GM18907 (cell line): ENCODE results near the gene CUTA.
"Not testable (repeated sequence)": the region's sequence is repeated elsewhere in the genome, so short reads cannot be mapped to it uniquely, and the experiment has no call there.

Source experiments
- ATAC-seq: cut with Tn5 transposase; IDR thresholded peaks from one replicate; pipeline ENCODE4 v1.9.1; 2021; ENCODE audit warnings: mild to moderate bottlenecking, moderate library complexity; ENCODE audit not compliant: unreplicated experiment

The CUTA gene

DNA sequence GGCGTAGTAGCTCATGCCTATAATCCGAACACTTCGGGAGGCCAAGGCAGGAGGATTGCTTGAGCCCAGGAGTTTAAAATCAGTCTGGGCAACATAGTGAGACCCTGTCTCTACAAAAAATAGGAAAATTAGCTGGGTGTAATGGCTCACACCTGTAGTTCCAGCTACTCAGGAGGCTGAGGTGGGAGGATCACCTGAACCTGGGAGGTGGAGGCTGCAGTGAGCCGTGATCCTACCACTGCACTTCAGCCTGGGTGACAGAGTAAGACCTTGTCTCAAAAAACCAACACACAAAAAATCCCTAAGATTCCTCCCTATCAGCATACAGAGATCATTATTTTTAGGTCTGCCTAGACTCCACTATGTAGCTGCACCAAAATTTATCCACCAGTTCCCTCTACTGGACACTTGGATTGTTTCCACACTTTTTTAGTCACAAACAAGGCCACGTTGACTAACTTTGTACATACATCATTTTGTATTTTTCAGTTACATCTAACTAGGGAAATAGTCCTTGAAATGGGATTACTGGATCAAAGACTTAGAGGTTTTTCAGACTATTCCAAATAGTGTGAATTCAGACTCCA, 10.7 kb downstream of the CUTA start:
- no peak for ATAC-seq

DNA sequence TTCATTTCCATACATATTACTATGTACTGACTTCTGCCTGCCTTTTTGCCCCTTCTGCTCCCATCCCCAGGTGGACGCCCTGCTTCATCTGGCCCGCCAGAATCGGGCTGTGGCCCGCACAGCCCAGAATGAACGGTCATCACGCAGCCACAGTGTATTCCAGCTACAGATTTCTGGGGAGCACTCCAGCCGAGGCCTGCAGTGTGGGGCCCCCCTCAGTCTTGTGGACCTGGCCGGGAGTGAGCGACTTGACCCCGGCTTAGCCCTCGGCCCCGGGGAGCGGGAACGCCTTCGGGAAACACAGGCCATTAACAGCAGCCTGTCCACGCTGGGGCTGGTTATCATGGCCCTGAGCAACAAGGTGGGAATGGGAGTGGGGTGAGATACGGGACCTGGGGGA, 11.8 kb downstream of the CUTA start:
- ATAC-seq, result no peak

DNA sequence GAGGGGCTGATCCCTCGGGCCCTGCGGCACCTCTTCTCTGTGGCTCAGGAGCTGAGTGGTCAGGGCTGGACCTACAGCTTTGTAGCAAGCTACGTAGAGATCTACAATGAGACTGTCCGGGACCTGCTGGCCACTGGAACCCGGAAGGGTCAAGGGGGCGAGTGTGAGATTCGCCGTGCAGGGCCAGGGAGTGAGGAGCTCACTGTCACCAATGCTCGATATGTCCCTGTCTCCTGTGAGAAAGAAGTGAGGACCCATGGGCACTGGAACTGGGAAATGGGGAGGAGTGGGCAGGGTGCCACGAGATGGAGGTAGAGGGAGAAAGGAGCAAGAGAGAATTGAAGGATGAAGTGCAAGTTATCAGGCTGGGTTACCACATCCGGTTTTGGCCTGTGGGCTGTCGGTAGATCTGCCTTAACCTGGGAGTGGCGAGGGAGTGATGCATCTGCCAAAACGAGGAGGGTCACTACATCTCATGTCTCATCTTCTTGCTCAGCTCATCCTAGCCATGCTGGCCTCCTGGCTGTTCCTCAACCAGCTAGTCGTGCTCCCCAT, 12.4 kb downstream of the CUTA start:
- no peak for ATAC-seq

DNA sequence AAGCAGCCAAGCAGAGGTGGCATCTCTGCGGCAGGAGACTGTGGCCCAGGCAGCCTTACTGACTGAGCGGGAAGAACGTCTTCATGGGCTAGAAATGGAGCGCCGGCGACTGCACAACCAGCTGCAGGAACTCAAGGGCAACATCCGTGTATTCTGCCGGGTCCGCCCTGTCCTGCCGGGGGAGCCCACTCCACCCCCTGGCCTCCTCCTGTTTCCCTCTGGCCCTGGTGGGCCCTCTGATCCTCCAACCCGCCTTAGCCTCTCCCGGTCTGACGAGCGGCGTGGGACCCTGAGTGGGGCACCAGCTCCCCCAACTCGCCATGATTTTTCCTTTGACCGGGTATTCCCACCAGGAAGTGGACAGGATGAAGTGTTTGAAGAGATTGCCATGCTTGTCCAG, 13.0 kb downstream of the CUTA start:
- ATAC-seq, result no peak

DNA sequence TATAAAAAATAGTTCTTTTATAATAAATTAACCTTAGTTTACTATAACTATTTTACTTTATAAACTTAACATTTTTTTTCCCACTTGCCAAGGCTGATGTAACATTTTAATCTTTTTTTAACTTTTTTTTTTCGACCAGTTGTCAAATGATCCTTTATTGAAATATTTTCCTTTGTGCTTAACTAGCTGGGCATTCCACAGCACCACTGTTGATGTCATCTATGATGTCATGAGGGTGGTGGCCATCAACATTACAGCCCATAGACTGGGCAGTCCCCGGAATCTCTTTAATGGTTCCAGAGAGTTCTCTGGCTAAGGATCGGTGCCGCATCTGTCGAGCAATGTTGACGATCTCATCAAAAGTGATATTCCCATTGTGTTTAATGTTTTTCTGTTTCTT, 18.0 kb downstream of the CUTA start:
- ATAC-seq, result not testable (repeated sequence)

DNA sequence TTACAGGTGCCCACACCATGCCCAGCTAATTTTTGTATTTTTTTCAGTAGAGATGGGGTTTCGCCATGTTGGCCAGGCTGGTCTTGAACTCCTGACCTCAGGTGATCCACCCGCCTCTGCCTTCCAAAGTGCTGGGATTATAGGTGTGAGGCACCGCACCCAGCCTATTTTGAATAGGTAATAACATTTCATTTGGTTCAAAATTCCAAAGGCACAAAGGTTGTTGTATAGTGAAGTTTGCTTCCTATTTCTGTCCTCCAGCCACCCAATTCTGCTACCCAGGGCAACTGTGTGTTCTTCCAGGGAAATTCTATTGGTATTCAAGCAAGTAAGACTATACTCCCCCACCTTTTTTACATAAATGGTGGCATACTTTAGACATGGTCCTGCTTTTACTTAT, 19.3 kb downstream of the CUTA start:
- not testable (repeated sequence) for ATAC-seq

DNA sequence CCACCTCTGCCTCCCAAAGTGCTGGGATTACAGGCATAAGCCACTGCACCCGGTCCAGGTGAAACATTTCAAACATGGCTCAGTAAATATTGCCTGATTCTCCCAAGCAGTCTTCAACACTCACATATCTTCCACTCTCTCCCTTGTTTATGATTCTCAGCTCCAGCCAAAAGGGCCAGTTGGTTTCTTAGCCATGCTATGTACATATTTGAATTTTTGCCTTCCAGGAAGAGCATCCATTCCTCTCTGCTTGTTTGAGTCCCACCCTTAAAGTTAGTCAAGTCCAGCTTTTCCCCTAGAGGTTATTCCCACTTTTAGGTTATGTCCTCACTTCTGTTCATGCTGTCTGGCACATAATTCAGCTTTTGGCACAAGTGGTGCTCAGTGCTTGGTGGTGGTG, 20.4 kb downstream of the CUTA start:
- ATAC-seq, result no peak

DNA sequence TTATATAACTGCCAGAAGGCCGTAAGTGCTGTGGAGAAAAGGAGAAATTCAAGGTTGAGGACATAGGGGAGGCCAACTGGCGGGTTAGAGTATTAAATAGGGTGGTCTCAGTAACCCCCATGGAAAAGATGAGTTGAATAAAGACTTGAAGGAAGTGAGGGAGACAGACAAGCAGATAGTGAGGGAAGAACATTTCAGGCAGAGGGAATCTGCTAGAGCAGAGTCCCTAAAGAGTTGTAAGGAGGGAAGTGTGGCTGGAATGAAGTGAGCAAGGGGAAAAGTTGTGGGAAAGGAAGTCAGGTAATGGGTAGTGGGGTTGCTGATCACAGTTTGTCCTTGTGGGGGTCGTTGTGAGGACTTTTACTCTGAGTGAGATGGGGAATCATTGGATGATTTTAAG, 24.9 kb downstream of the CUTA start:
- ATAC-seq, result no peak

DNA sequence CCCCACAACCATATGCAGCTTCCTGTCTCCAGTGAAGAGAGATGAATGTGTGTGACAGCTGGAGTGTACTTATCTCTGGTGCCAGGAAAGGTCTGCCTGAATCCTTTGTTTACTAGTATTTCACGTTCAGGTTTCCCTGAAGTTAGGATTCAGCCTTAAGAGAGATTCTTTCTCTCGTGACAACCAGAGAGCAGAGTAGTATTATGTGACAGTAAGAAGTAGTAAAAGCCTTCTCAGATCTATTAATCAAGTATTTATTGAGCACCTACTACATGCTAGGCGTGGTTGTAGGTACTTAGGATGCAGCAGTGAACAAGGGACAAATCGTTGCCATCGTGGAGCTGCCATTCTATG, 25.3 kb downstream of the CUTA start:
- no peak for ATAC-seq

DNA sequence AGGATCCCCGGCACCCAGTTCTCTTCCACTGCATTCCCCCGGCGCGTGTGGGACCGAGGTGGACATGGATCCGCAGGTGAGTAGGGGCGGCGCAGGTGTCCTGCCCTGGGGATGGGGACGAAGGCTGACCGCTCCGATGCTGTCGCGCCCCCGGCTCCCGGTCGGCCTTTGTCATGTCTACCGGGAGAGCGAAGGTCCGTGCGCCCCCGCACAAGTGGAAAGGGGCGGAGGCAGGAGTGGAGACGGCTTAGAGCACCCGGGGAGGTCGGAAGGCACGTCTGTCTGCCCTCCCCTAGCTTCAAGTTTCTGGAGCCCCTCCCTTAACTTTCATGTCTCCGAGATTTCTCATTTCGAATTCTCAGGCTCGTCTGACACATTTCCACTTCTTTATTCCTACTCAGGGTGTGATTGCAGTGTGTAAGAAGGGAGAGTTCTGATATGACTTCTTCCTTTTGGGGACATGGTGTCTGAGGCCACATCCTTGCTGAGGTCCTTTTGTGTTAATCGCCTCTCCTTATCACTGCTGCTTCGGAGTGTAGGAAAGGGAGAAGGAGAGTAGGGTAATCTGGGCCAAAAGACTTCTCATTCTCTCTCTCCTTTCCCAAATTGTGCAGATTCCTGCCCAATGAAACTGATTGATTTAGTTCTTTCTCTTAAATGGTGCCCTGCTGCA, 25.8 kb downstream of the CUTA start:
- ATAC-seq, result peak; percentile 25

DNA sequence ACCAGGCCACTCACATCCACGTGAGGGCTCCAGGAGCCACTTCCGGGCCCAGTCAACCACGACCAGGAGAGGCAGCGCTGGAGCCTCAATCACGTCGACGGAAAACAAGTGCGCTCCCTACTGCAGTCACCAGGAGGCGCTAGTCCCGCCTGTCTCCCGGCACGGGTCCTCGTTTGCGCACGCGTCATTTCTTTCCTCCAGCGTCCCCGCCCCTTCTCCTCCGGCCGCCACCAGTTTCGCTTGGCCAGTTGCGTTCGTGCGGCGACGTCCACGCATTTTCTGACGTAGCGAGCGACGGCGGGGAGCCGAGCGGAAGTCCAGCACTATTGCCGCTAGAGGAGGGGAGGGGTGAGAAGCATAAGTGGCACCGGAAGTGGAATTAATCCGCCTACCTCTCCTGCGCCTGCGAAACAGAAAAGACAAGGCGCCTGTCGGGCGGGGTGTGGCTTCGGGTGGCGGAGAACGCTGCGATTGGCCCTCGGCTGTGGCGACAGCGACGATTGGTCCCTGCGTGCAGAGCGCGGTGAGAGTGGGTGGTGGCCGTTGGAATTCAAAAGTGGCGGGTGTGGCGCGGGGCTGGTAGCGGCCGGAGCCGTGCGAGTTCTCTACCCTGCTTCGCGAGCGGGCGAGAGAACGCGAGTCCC, 26.5 kb downstream of the CUTA start, which contains the start of gene KIFC1:
TSS of gene KIFC1 (plus strand) at position 546 of the 644 bp plus-strand sequence. CDS start 163 bp downstream, outside the sequence.
- peak; percentile 88 for ATAC-seq

DNA sequence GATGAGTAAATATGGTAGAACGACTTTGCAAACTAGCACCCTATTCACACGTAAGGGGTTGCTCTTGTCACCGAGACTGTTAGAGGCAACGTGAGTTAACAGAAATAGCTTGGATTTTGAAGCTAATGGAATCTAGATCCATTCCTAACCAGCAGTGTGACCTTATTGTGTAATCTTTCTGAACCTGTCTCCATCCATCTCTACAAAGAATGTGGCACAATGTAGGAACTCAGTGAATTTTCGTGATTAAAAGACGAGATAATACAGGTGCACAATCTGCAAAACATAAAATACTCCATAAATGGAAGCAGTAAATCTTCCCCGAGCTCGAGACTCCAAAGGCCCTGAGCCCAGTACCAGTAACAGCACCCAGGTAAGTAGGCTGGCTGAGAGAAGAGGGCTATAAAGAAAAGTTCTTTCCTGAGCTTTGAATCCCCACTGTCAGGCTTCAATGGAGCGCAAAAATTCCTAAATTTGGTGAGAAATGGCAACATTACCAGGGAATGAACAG, 27.1 kb downstream of the CUTA start:
- no peak for ATAC-seq

DNA sequence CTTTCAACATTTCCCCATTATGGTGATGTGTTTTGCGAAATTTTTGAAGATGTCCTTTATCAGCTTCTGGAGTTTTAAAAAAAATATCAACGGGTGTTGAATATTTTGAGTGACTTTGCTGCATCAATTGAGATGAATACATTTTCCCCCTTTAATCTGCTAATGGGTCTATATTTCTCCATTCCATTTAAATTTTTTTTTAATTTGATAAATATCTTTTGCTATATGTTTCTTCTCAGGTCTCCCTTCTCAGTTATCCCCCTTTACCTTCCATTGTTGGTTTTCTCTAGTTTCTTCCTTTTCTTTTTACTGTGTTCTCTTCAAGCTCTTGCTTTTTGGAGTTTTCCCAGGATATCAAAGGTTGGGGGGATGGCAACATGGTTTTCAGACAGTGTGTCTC, 27.7 kb downstream of the CUTA start:
- no peak for ATAC-seq

DNA sequence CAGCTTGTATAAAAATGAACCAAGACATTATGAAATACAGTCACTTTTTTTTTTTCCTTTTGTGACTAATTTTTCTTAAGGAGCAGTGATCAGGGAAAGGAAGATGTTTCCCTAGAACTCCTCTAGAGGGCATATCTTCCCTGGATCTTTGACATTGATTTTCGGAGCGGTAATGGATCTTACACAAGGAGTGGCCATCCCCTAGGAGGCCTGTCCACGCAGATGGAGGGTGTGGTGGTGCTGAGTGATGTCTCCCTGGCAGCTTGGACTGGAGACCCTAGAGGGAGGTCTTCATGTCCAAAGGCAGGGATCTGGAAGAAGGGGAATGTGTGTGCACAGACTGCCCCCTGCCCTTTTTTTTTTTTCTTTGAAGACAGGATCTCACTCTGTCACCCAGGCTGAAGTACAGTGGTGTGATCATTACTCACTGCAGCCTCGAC, 33.3 kb downstream of the CUTA start:
- ATAC-seq, result no peak

DNA sequence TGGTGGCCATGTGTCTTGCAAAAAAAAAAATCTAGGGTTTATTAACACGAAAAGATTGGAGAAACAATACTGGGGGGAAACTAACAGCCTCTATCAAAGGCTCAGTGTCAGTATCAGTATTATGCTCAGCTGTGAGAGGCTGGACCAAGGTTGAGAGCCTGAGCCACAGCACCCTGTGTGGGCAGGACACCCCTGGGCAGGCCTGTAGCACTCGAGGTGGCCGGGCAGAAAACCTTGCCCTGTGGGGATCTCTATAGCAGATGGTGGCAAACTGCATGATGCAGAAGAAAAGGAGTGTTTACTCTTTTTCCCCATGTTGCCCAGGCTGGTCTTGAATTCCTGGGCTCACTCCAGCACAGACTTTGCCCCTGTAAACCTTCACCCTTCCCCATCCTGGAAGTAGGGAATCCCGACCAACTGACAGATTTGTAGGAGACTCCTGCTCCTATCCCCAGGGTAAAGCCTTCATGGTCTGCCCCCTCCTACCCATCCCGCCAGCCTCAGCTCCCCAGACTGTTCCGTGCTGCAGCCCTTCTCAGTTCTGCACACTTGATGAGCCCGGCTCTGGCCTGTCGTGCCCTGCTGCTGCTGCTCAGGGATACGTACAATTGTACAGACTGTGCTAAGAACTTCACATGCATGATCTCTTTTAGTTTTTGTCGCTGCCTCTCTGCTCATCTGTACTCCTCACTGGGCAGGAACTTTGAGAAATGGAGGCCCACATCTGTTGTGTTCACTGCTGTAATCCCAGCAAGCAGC, 34.3 kb downstream of the CUTA start:
- no peak for ATAC-seq

DNA sequence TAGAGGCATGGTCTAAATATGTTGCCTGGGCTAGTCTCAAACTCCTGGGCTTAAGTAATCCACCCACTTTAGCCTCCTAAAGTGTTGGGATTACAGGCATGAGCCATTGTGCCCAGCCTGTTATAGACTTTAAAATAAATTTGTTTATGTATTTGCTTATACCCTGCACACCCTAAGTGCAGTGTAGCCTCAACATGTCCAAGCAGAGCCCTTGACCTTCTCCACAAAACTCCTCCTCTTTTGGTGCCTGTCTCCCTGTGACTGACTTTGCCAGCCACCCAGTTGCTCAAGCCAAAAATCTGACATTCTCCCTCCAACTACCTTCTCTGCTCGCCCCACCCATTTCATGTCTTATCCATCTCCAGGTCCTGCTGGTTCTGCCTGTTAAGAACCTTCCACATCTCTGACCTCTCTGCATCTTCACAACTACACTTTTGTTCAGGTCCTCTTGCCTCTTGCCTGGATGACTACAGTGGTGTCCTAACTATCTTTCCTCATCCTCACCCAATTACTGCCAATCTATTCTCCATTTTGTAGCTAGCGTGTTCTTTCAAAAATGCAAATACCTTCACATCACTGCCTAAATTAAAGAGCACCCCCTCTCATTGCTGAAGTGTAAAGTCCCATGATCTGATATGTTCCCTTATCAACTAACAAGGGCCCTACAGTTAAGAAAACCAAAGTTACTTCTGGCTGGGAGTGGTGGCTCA, 37.5 kb downstream of the CUTA start:
- ATAC-seq, result no peak

DNA sequence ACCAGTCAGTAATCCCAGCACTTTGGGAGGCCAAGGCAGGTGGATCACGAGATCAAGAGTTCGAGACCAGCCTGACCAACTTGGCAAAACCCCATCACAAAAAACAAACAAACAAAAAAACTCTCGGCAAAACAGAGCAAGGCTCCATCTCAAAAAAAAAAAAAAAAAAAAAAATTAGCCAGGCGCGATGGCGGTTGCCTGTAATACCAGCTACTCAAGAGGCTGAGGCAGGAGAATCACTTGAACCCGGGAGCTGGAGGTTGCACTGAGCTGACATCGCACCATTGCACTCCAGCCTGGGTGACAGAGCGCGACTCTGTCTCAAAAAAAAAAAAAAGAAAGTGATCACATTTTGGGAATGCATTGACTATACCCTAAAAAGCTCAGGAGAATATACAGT, 38.7 kb downstream of the CUTA start:
- not testable (repeated sequence) for ATAC-seq

DNA sequence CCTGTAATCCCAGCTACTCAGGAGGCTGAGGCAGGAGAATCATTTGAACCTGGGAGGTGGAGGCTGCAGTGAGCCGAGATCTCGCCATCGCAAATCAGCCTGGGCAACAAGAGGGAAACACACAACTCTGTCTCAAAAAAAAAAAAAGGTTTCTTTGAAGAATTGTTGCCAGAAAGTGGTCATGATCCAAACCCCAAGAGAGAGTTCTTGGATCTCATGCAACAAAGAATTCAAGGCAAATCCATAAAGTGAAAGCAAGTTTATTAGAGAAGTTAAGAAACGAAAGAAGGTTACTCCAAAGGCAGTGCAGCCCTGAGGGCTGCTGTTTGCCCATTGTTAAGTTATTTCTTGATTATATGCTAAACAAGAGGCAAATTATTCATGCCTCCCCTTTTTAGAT, 40.7 kb downstream of the CUTA start:
- no peak for ATAC-seq

DNA sequence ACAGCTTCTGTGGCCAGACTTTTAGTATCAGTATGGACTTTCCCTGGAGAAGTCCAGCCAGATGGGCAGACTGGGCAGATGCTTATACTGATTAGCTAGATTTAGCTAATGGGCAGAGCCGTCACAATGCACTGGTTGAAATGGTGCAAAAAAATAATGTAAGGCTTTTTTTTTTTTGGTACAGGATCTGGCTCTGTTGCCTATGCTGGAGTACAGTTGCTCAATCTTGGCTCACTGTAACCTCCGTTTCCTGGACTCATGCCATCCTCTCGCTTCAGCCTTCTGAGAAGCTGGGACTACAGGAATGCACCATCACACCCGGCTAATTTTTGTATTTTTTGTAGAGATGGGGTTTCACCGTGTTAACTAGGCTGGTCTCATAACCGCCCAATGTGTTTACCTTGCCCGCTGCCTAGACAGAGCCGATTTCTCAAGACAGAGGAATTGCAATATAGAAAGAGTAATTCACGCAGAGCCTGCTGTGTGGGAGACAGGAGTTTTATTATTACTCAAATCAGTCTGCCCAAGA, 42.7 kb downstream of the CUTA start:
- no peak for ATAC-seq
